Activated CD4-positive, alpha-beta T cell treated with anti-CD3 and anti-CD28 coated beads, Interleukin-2, amount 50 U/mL, for 48 hours (primary cell): ENCODE measurements around the gene ACSF2.
"Not testable (repeated sequence)": the region's sequence is repeated elsewhere in the genome, so short reads cannot be mapped to it uniquely, and the experiment has no call there.

Source experiments
- DNase-seq, 2 experiments: peaks; one replicate each; pipeline ENCODE4 v3.0.0-alpha.2; 2020

Gene ACSF2

GRCh38 chr17:50407921-50408320, 18.1 kb upstream of the ACSF2 start:
- no peak for DNase-seq

DNA sequence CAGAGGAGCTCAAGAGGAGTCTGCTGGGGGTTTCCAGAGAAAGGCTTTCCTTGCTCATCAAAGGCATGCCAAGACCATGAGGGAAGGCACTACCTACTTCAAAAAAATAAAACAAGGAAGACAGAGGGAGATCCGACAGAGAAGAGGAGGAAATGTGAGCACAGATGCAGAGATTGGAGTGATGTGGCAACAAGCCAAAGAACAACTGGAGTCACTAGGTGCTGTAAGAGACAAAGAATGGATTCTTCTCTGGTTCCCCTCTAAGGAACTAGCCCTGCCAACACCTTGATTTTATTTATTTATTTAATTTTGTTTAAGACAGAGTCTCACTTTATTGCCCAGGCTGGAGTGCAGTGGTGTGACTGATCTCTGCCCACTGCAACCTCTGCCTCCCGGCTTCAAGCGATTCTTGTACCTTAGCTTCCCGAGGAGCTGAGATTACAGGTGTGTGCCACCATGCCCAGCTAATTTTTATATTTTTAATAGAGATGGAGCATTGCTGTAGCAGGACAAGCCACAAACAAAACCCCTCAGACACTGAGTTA, 13.8 kb upstream of the ACSF2 start:
- DNase-seq = no peak

- DNase-seq = no peak
These were observed 11.2 kb upstream of the ACSF2 start for GRCh38 chr17:50414808-50415207.

DNA sequence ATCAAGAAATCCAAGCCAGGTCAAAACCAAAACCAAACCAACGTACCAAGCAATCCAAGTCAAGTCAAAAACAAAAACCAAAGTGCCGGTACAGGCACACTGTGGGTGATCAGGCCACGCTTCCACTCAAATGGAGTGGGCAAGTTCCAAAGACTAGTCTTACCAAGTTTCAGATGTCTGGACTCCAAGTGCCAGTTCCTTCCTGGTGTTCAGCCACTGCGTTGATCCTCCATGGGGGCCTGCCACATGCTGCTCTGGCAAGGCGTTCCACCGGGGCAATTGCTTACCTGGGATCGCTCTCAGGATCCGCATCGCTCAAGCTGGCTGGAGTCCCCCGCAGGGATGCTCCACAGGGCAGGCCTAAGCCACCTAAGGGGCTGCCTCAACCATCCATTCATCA, 6.4 kb upstream of the ACSF2 start:
- not testable (repeated sequence) for DNase-seq

DNA sequence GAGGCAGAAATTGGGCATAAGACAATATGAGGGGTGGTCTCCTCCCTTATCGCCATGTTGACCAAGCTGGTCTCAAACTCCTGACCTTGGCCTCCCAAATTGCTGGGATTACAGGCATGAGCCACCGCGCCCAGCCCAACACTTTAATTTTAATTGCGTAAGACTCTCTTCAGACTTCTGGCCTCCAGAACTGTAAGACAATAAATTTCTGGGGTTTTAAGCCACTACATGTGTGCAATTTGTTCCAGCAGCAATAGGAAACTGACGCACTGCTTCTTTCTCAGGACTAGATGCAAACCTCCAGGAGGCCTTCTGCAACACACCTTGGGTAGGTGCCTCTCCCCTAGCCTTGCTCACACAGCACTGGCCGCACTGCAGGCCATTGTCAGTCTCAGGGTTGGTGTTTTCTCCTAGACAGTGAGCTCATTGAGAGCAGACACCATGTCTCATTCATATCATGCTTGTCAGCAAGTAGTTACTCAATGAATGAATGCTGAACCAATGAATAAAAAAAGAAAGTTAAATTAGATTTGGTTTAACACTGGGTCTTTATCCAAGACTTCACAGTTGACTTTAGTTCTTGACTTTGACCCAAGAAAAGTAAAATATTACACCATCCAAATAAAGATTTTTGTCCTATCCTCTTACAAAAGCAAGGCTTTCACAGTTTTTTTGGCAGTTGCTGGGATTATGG, 5.5 kb upstream of the ACSF2 start:
- no peak for DNase-seq

DNA sequence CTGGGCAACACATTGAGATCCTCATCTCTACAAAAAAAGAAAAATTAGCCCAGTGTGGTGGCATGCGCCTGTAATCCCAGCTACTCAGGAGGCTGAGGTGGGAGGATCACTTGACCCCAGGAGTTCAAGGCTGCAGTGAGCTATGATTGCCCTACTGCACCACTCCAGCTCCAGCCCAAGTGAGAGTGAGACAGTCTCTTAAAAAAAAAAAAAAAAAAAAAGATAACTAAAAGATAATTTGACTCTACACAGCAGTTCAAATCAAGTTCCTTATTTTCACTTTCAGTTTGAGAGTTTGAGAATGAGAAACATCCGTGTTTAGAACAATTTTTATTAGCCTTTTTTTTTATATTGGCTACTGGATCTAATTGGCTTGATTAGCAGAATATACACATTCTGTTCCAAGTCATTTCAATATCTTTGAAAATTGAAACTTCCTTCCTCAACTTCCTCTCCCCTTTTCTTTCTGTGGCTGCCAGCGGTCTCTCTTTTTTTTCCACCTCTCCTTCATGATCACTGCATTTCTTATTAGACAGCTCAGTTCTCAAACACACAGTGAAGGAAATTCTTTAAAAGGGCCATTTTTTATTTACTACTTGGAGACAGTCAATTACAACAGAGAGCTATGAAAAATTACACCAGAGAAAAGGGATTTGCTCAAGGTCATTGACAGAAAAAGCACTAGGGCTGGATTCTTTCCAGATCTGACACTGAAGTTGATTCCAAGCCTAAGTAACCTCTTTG, 4.5 kb upstream of the ACSF2 start:
- peak in 1 of 2 experiments; percentile 18 for DNase-seq

GRCh38 chr17:50422738-50423137, 3.3 kb upstream of the ACSF2 start:
- no peak for DNase-seq

DNA sequence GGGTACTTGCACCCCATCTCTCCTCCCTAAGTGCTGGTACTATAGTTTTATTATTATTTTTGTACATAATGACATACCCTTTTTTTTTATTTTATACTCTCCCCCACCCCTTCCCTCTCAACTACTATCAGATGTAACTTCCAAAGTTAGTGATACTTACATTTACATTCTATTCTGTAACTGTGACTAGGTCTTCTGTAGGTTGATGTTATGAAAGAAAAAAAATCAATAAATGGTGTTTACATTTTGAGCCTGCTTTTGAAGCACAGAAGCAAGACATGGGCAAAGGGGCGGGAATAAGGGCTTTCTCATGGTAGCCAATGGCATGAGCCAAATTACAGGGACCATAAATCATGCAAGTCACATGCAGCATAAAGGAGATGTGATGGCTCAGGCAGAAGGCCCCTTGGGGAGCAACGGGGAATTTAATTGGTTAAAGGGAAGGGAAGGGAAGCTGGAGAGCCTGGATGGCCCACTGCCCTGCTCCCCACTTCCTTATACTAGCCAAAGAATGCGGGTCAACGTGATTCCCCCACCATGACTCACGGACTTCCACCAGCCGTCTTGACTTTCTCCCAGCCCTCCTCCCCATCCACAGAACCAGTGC, 2.4 kb upstream of the ACSF2 start:
- DNase-seq = no peak

GRCh38 chr17:50424246-50424995, 1.6 kb upstream of the ACSF2 start:
- DNase-seq = no peak

- DNase-seq = no peak
These were observed 879 bp upstream of the ACSF2 start for GRCh38 chr17:50424996-50425681.

GRCh38 chr17:50426472-50426782, 409 bp downstream of the ACSF2 start:
- no peak for DNase-seq

- peak; percentile 25 to 36 for DNase-seq
These were observed 1.1 kb downstream of the ACSF2 start for GRCh38 chr17:50426814-50427787.

- not testable (repeated sequence) for DNase-seq
These were observed 2.1 kb downstream of the ACSF2 start for GRCh38 chr17:50428126-50428525.

- DNase-seq = no peak
These were observed 2.9 kb downstream of the ACSF2 start for GRCh38 chr17:50428831-50429424.

- DNase-seq = no peak
These were observed 3.8 kb downstream of the ACSF2 start for GRCh38 chr17:50429793-50430192.

GRCh38 chr17:50430821-50431618, 5.0 kb downstream of the ACSF2 start:
- DNase-seq = no peak

- DNase-seq = no peak
These were observed 6.2 kb downstream of the ACSF2 start for GRCh38 chr17:50432125-50432762.

- no peak for DNase-seq
These were observed 11.4 kb downstream of the ACSF2 start for GRCh38 chr17:50437409-50437808.

DNA sequence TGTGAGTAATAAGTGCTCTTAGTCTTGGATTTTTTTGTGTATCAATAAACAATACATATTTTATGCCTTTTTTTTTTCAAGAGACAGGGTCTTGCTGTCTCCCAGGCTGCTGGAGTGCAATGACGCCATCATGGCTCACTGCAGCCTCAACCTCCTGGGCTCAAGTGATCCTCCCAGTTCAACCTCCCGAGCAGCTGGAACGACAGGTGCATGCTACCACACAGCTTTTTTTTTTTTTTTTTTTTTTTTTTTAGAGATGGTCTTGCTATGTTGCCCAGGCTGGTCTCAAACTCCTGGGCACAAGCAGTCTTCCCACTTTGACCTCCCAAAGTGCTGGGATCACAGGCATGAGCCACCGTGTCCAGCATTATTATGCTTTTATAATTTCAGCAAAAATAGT, 13.0 kb downstream of the ACSF2 start:
- DNase-seq = no peak
